Transverse colon (tissue), 4 donors: ENCODE data around the gene PRKCA. TPM values are rescaled to one million over a fixed set of nuclear protein-coding genes. Genes with fewer than 3 reads are reported as not detected.

ENCODE experiments used
- DNase-seq: peaks from one replicate; pipeline ENCODE4 v3.0.0-alpha.2; 2019
- H3K27ac ChIP-seq, 4 donors: fragments of 200-600 bp; sonication (generic); 2 replicates each; pipeline ENCODE4 v1.5.1; 2016 to 2018; ENCODE audit warnings: inconsistent platforms in 4 of 4
- H3K27me3 ChIP-seq: fragments of 200-600 bp; sonication (generic); 2 replicates; pipeline ENCODE4 v1.5.1; 2017; ENCODE audit warnings: inconsistent platforms
- H3K36me3 ChIP-seq, 4 donors: fragments of 200-600 bp; sonication (generic); 2 replicates each; pipeline ENCODE4 v1.5.1; 2017 to 2019; ENCODE audit warnings: inconsistent platforms in 4 of 4
- H3K4me1 ChIP-seq, 4 donors: fragments of 200-600 bp; sonication (generic); 2 replicates each; pipeline ENCODE4 v1.5.1; 2017 to 2020; ENCODE audit warnings: inconsistent platforms in 4 of 4
- H3K4me3 ChIP-seq, 4 donors: fragments of 200-600 bp; sonication (generic); 1 replicate in 1 of 4; 2 replicates in 3 of 4; pipeline versions ENCODE4 v1.5.1 to v1.6.1; 2017 to 2019; ENCODE audit warnings: inconsistent platforms in 4 of 4
- H3K9me3 ChIP-seq, 2 donors: fragments of 200-600 bp; sonication (generic); 2 replicates each; pipeline ENCODE4 v1.5.1; 2017 to 2019; ENCODE audit warnings: inconsistent platforms in 2 of 2
- EP300 ChIP-seq: sonication (generic); formaldehyde crosslinking; IDR thresholded peaks from one replicate; pipeline ENCODE4 v1.6.1; 2017; ENCODE audit warnings: antibody characterized with exemption, low read depth
- POLR2A ChIP-seq: fragments of 450-650 bp; IDR thresholded peaks from one replicate; pipeline ENCODE4 v1.6.1; 2016; ENCODE audit warnings: antibody characterized with exemption, mild to moderate bottlenecking, moderate library complexity
- POLR2AphosphoS5 ChIP-seq, 3 donors: sonication (generic); formaldehyde crosslinking; IDR thresholded peaks; one replicate each; pipeline ENCODE4 v1.6.1; 2016; ENCODE audit warnings: antibody characterized with exemption in 3 of 3
- WGBS, 2 donors: methylation state at CpG; one replicate each; pipeline ENCODE4 v1.1.5; 2018; ENCODE audit warnings: low coverage in 1 of 2; 5-methylcytosine and 5-hydroxymethylcytosine counted together
- in situ Hi-C, 4 donors: fragments of 200-750 bp; cut with MboI; loops; one replicate each; pipeline versions ENCODE4 v1.15.0 to v1.15.1; 2017; ENCODE audit warnings: low sequenced_read_pairs in 3 of 4, low pct_ligation_motif_present in 1 of 4, low pct_unique_long_range_greater_than_20kb in 1 of 4
- intact Hi-C: fragments of 100-400 bp; cut with DNase I; formaldehyde crosslinking; loops from one replicate; pipeline ENCODE4 v1.15.1; 2023; ENCODE audit warnings: low total_unique reads
- total RNA-seq, 4 donors: library from RNA; depleted of rRNA; stranded (reverse); fragments of >200 nt; gene quantifications; one replicate each; pipeline ENCODE4 v1.1.0, GENCODE V29; 2016
- TF ChIP-seq, protein P1 (sequence below), 5 experiments: fragments of 200-600 bp in 3 of 5; fragments of 450-650 bp in 2 of 5; sonication (generic) in 3 of 5; IDR thresholded peaks; 1 replicate in 2 of 5; 2 replicates in 3 of 5; pipeline ENCODE4 v1.5.1; 2016 to 2017; ENCODE audit warnings: antibody characterized with exemption in 5 of 5, inconsistent platforms in 3 of 5, mild to moderate bottlenecking in 2 of 5, moderate library complexity in 1 of 5

PRKCA gene
- total RNA-seq, 4 donors from 2014 or later, result 16.1 to 49.7 (median 31.7) TPM

DNA sequence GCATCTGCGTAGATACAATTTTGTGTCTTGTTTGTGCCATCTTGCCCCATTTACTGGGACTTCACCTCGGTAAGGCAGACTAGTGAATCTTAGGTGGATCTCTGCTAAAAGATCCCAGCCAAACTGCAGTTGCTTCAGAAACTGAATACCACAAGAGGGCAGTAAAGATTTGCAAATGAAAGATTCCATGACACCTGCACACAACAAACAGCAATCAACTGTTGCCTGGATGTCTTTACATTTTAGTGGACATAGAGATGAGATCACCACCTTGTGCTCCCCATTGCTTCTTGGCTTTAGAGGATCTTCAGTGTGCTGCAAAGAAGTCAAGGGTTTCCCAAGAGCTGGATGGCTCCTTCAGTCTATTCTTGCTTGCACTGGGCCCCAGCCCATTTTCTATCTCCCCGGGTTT is 413.3 kb downstream of the PRKCA start:
- DNase-seq, result no peak
- 24 to 45% methylated on average over 3 of the region's 3 CpGs for WGBS, 2 donors
- H3K27ac ChIP-seq, result peak overlapping the region; percentile 76 to 85 (median 84)
- TF ChIP-seq, protein P1, sequence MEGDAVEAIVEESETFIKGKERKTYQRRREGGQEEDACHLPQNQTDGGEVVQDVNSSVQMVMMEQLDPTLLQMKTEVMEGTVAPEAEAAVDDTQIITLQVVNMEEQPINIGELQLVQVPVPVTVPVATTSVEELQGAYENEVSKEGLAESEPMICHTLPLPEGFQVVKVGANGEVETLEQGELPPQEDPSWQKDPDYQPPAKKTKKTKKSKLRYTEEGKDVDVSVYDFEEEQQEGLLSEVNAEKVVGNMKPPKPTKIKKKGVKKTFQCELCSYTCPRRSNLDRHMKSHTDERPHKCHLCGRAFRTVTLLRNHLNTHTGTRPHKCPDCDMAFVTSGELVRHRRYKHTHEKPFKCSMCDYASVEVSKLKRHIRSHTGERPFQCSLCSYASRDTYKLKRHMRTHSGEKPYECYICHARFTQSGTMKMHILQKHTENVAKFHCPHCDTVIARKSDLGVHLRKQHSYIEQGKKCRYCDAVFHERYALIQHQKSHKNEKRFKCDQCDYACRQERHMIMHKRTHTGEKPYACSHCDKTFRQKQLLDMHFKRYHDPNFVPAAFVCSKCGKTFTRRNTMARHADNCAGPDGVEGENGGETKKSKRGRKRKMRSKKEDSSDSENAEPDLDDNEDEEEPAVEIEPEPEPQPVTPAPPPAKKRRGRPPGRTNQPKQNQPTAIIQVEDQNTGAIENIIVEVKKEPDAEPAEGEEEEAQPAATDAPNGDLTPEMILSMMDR (IDR thresholded peaks at IDR 0.05), result peak; percentile 63 to 84 (median 70)
- TF ChIP-seq POLR2AphosphoS5 (IDR thresholded peaks at IDR 0.05) (peak in 2 of 3 donors; percentile 21 to 30), POLR2A (no peak), EP300 (no peak)
- in situ Hi-C loops (loop anchor here in 3 of 4 donors (5.0 to 10.0 kb wide), 2 partner anchors 192 to 199 kb away; no protein-coding TSS in a partner anchor), intact Hi-C loops (loop anchor here (5.0 kb wide), 1 partner anchor 192 kb away; no protein-coding TSS in a partner anchor)
- H3K4me3 ChIP-seq, result peak overlapping the region in 1 of 4 donors; percentile 13
- H3K4me1 ChIP-seq, result peaks cover 9 to 50% (median 28%) of the 10 kb centered on the region in 4 donors
- no peaks in the 10 kb centered on the region for H3K36me3 ChIP-seq
- no peaks in the 10 kb centered on the region for H3K9me3 ChIP-seq
- no peaks in the 10 kb centered on the region for H3K27me3 ChIP-seq

DNA sequence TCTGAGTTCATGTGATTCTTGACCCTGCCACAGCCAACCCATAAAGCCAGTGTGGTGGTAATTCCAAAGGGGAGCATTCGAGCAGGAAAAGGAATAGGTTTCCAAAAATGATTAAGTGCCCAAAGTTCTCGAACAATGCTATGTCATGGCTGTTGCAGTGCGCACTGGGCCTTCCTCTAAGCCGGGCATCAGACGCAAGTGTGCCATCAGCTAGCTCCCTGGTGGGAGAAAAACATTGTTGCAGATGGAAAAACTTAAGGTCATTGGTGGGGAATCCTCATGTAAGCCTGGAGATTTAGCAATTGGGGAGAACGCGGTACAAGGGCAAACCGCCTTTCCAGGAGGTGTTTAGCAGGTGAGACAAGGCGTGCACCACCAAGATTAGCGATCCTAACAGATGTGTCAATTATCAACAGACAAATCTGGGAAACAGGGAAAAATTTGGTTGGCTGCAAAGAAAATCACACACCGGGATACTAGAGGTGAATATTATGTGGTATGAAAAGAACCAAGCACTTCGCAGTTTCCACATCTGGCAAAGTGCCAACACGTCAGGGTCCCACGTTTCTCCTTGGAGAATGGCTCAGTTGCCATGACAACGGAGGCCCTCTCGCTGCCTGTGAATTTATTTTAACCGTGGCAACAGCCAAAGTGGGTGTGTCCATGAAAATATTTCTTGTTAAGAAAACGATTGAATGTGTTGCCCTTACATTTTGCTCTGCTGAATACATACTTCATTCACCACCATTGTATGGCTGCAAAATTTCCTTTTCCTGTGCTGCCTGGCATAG is 414.0 kb downstream of the PRKCA start:
- H3K27me3 ChIP-seq, result no peaks in the 10 kb centered on the region
- H3K4me1 ChIP-seq, result peaks cover 6 to 45% (median 27%) of the 10 kb centered on the region in 4 donors
- WGBS, 2 donors, result 77 to 84% methylated on average over 6 to 18 of the region's 18 CpGs
- H3K9me3 ChIP-seq, result no peaks in the 10 kb centered on the region
- no peak for DNase-seq
- no peaks in the 10 kb centered on the region for H3K36me3 ChIP-seq
- no peak overlapping the region for H3K4me3 ChIP-seq
- TF ChIP-seq POLR2A (no peak), EP300 (no peak), POLR2AphosphoS5 (IDR thresholded peaks at IDR 0.05) (no peak)
- TF ChIP-seq, protein P1 (IDR thresholded peaks at IDR 0.05), result no peak
- intact Hi-C loops (loop anchor here (5.0 kb wide), 1 partner anchor 191 kb away; no protein-coding TSS in a partner anchor), in situ Hi-C loops (loop anchor here in 3 of 4 donors (5.0 to 10.0 kb wide), 2 partner anchors 191 to 198 kb away; no protein-coding TSS in a partner anchor)
- H3K27ac ChIP-seq, result peak overlapping the region; percentile 76 to 85 (median 84)

DNA sequence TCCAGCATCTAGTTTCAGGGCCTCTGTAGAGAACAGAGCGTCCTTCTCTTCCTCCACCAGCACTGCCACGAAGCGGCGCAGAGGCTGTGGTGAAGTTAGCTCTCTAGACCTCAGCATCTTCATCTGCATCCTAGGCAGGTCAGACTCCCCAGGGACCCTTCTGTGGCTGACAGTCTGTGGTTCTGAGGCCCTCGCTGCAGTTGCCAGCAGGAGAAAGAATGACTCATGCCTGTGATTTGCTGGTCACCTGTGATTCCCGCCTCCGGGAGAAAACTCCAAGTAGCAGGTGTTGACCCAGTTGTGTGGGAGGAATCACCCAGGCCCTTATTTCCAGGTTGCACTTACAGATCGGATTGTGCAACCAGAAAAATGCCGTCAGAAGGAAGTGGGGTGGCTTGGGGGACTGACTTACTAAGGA is 415.2 kb downstream of the PRKCA start:
- H3K9me3 ChIP-seq, result no peaks in the 10 kb centered on the region
- in situ Hi-C loops (loop anchor here in 3 of 4 donors (5.0 to 10.0 kb wide), 2 partner anchors 190 to 197 kb away; no protein-coding TSS in a partner anchor), intact Hi-C loops (loop anchor here (5.0 kb wide), 1 partner anchor 190 kb away; no protein-coding TSS in a partner anchor)
- H3K36me3 ChIP-seq, result no peaks in the 10 kb centered on the region
- peaks cover under 1 to 34% (median 20%) of the 10 kb centered on the region in 4 donors for H3K4me1 ChIP-seq
- peak; percentile 21 for DNase-seq
- no peak overlapping the region for H3K4me3 ChIP-seq
- 62% methylated on average over 9 of the region's 9 CpGs; no CpG with 5 or more reads in 1 of the 2 donors for WGBS, 2 donors
- TF ChIP-seq, protein P1 (IDR thresholded peaks at IDR 0.05), result no peak
- H3K27ac ChIP-seq, result no peak overlapping the region
- H3K27me3 ChIP-seq, result no peaks in the 10 kb centered on the region

DNA sequence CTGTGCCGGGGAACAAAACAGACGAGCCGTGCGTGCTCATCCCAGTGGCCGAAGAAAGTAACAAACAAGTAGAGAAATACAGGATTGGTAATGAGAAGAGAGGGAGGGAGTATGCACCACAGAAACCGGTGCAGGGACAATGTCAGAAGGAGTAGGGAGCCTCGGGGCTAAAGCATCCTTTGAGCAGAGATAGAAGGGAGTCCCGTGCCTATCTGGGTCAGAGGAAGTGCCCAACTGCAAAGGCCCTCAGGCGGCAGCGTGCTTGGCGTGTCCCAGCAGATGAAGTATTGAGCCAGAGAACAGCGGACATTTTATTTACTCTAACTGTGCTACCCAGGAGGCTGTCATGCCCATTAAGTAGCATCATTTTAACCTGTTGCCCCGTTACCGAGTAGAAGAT is 417.6 kb downstream of the PRKCA start:
- no peak overlapping the region for H3K27ac ChIP-seq
- TF ChIP-seq POLR2A, result no peak
- intact Hi-C loops (no loop called here), in situ Hi-C loops (no loop called here)
- no peaks in the 10 kb centered on the region for H3K36me3 ChIP-seq
- peaks cover 12 to 29% (median 20%) of the 10 kb centered on the region in 4 donors for H3K4me1 ChIP-seq
- no peak overlapping the region for H3K4me3 ChIP-seq
- H3K27me3 ChIP-seq, result no peaks in the 10 kb centered on the region
- no peak for DNase-seq
- WGBS, 2 donors, result 89 to 90% methylated on average over 12 to 14 of the region's 14 CpGs
- H3K9me3 ChIP-seq, result no peaks in the 10 kb centered on the region
